Tibial nerve (tissue), 4 donors: Measurements from ENCODE around the gene CASZ1.

ENCODE experiments used
- CTCF ChIP-seq, 5 experiments: fragments of 200-600 bp in 3 of 5; fragments of 450-650 bp in 2 of 5; sonication (generic) in 3 of 5; IDR thresholded peaks; one replicate each; pipeline ENCODE4 v1.5.1; 2016 to 2019; ENCODE audit warnings: antibody characterized with exemption in 5 of 5, mild to moderate bottlenecking in 3 of 5, moderate library complexity in 2 of 5
- EP300 ChIP-seq, 2 donors: sonication (generic); formaldehyde crosslinking; IDR thresholded peaks; one replicate each; pipeline ENCODE4 v1.6.1; 2017; ENCODE audit warnings: antibody characterized with exemption in 2 of 2, mild to moderate bottlenecking in 1 of 2

- TF ChIP-seq CTCF (IDR thresholded peaks at IDR 0.05) (no peak), EP300 (IDR thresholded peaks at IDR 0.05) (peak in 1 of 2 donors; percentile 39)
Measured at GRCh38 chr1:10620776-10621175, 175.7 kb downstream of the CASZ1 start.
